Measurements from ENCODE around the gene MYO1F.

DNA sequence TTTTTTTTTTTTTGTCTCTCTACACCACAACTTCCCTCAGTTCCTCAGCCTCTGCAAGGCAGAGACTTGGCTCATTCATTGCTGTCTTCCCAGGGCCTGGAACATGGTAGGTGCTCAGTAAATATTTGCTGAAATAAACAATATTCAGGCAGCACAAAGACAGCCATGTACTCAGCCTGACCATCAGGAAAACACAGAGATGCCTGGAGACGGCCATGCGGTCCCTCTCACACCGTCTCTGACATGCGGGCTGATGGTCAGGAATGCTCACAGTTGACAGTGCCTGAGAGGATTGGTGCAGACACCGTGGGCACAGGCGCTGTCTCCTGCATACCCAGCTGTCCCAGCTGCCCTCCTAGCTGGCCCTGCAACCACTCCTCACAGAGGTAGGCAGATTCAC lies 75.7 kb downstream of the MYO1F start:
- TF ChIP-seq, protein P1, sequence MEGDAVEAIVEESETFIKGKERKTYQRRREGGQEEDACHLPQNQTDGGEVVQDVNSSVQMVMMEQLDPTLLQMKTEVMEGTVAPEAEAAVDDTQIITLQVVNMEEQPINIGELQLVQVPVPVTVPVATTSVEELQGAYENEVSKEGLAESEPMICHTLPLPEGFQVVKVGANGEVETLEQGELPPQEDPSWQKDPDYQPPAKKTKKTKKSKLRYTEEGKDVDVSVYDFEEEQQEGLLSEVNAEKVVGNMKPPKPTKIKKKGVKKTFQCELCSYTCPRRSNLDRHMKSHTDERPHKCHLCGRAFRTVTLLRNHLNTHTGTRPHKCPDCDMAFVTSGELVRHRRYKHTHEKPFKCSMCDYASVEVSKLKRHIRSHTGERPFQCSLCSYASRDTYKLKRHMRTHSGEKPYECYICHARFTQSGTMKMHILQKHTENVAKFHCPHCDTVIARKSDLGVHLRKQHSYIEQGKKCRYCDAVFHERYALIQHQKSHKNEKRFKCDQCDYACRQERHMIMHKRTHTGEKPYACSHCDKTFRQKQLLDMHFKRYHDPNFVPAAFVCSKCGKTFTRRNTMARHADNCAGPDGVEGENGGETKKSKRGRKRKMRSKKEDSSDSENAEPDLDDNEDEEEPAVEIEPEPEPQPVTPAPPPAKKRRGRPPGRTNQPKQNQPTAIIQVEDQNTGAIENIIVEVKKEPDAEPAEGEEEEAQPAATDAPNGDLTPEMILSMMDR (IDR thresholded peaks at IDR 0.05) = no peak
- TF ChIP-seq POLR2A (IDR thresholded peaks at IDR 0.05) = no peak
- no peak for TF ChIP-seq EP300 (IDR thresholded peaks at IDR 0.05)

All from tibial nerve (tissue), 4 donors.